GM20000 (cell line): ENCODE measurements around the gene AKAP8L.

ENCODE experiments used
- DNase-seq: peaks from one replicate; pipeline ENCODE4 v3.0.0; 2012; ENCODE audit warnings: low spot score
- CTCF ChIP-seq: IDR thresholded peaks from 2 replicates; pipeline ENCODE4 v1.5.1; 2012; ENCODE audit warnings: mild to moderate bottlenecking, control low read depth; ENCODE audit errors: extremely low read depth, missing control alignments

AKAP8L gene

GRCh38 chr19:15439821-15440641 lies 21.2 kb upstream of the AKAP8L start:
- DNase-seq: no peak
- TF ChIP-seq CTCF: no peak

- no peak for TF ChIP-seq CTCF
- no peak for DNase-seq
These were observed 20.5 kb upstream of the AKAP8L start for GRCh38 chr19:15439078-15439799.

- no peak for DNase-seq
- TF ChIP-seq CTCF: no peak
These were observed 19.8 kb upstream of the AKAP8L start for GRCh38 chr19:15438577-15438976.

GRCh38 chr19:15438124-15438496 lies 19.3 kb upstream of the AKAP8L start:
- TF ChIP-seq CTCF: no peak
- no peak for DNase-seq

GRCh38 chr19:15437355-15438123 lies 18.8 kb upstream of the AKAP8L start:
- no peak for DNase-seq
- no peak for TF ChIP-seq CTCF

- no peak for TF ChIP-seq CTCF
These were observed 18.0 kb upstream of the AKAP8L start for GRCh38 chr19:15436826-15437110.

More at GRCh38 chr19:15436826-15437110, 18.0 kb upstream of the AKAP8L start:
- DNase-seq: no peak
